ENCODE data around the gene STAT5B.
A peak's percentile ranks its signal among the peaks of the same experiment; 100 is the strongest.

Gene STAT5B

GRCh38 chr17:42313389-42313772 is 37.2 kb upstream of the STAT5B start:
- no peaks in the 10 kb centered on the region for H3K36me3 ChIP-seq (ENCODE audit: control insufficient read depth, insufficient read depth, low read length)
- H3K4me3 ChIP-seq (ENCODE audit: low read depth, low read length): no peak overlapping the region
- H3K9me3 ChIP-seq (ENCODE audit: control insufficient read depth, low read length): no peaks in the 10 kb centered on the region
- no peak for TF ChIP-seq CTCF (IDR thresholded peaks at IDR 0.05)
- H3K4me2 ChIP-seq (ENCODE audit: low read length): no peak overlapping the region
- H3K79me2 ChIP-seq: no peaks in the 10 kb centered on the region
- H3K27me3 ChIP-seq (ENCODE audit: control insufficient read depth, insufficient read depth, low read length): no peaks in the 10 kb centered on the region
- no peak overlapping the region for H3K27ac ChIP-seq
- H2AFZ ChIP-seq: no peak overlapping the region
- no peaks in the 10 kb centered on the region for H3K4me1 ChIP-seq
- no peak overlapping the region for H3K9ac ChIP-seq

GRCh38 chr17:42312285-42313130 is 36.3 kb upstream of the STAT5B start:
- Histone ChIP-seq H3K79me2 (no peaks in the 10 kb centered on the region), H3K4me1 (no peaks in the 10 kb centered on the region), H3K9me3 (ENCODE audit: control insufficient read depth, low read length) (no peaks in the 10 kb centered on the region), H3K9ac (no peak overlapping the region), H3K27ac (no peak overlapping the region), H3K4me2 (ENCODE audit: low read length) (no peak overlapping the region), H3K27me3 (ENCODE audit: control insufficient read depth, insufficient read depth, low read length) (no peaks in the 10 kb centered on the region), H2AFZ (peak overlapping the region; percentile 70), H3K36me3 (ENCODE audit: control insufficient read depth, insufficient read depth, low read length) (no peaks in the 10 kb centered on the region), H3K4me3 (ENCODE audit: low read depth, low read length) (no peak overlapping the region)
- TF ChIP-seq CTCF (IDR thresholded peaks at IDR 0.05): peak; percentile 60

- Histone ChIP-seq H3K27me3 (ENCODE audit: control insufficient read depth, insufficient read depth, low read length) (no peaks in the 10 kb centered on the region), H3K9ac (no peak overlapping the region), H3K79me2 (no peaks in the 10 kb centered on the region), H3K4me2 (ENCODE audit: low read length) (no peak overlapping the region), H3K9me3 (ENCODE audit: control insufficient read depth, low read length) (no peaks in the 10 kb centered on the region), H3K4me3 (ENCODE audit: low read depth, low read length) (no peak overlapping the region), H3K36me3 (ENCODE audit: control insufficient read depth, insufficient read depth, low read length) (no peaks in the 10 kb centered on the region), H3K27ac (no peak overlapping the region), H2AFZ (peak overlapping the region; percentile 70), H3K4me1 (no peaks in the 10 kb centered on the region)
- TF ChIP-seq CTCF (IDR thresholded peaks at IDR 0.05): no peak
Measured at GRCh38 chr17:42312035-42312284, 35.8 kb upstream of the STAT5B start.

GRCh38 chr17:42311240-42312034 is 35.2 kb upstream of the STAT5B start:
- Histone ChIP-seq H2AFZ (no peak overlapping the region), H3K9ac (no peak overlapping the region), H3K79me2 (no peaks in the 10 kb centered on the region), H3K27me3 (ENCODE audit: control insufficient read depth, insufficient read depth, low read length) (no peaks in the 10 kb centered on the region), H3K4me1 (no peaks in the 10 kb centered on the region), H3K27ac (no peak overlapping the region), H3K4me2 (ENCODE audit: low read length) (no peak overlapping the region), H3K9me3 (ENCODE audit: control insufficient read depth, low read length) (no peaks in the 10 kb centered on the region), H3K36me3 (ENCODE audit: control insufficient read depth, insufficient read depth, low read length) (no peaks in the 10 kb centered on the region), H3K4me3 (ENCODE audit: low read depth, low read length) (no peak overlapping the region)
- no peak for TF ChIP-seq CTCF (IDR thresholded peaks at IDR 0.05)
